Hematopoietic multipotent progenitor cell treated with erythropoietin and hydrocortisone succinate and interleukin-3 and kit ligand, for 17 days (in vitro differentiated cells): ENCODE results near the gene SNX5.

Source experiments
- DNase-seq: peaks from one replicate; pipeline ENCODE4 v3.0.0-alpha.2; 2015; ENCODE audit warnings: low spot score

SNX5 gene

GRCh38 chr20:17916433-17916891, 52.1 kb downstream of the SNX5 start:
- no peak for DNase-seq

GRCh38 chr20:17914957-17915356, 53.6 kb downstream of the SNX5 start:
- no peak for DNase-seq

GRCh38 chr20:17912916-17913315, 55.7 kb downstream of the SNX5 start:
- DNase-seq: no peak

GRCh38 chr20:17911927-17912326, 56.7 kb downstream of the SNX5 start:
- no peak for DNase-seq

DNA sequence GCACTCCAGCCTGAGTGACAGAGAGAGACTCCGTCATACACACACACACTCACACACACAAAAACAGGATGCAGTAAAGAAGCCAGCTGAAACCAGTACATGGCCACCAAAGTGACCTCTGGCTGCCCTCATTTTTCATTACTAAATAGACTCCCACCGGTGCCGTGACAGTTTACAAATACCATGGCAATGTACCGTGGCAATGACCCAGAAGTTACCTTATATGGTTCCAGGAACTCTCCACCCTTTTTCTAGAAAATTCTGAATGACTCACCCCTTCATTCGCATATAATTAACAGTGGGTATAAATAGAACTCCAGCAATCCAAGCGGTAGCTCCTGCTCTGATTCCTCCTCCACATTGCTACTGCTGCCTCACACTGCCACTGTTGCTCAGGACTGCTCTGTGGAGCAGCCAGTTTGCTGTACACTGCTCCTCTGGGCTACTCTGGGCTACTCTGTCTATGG, 57.7 kb downstream of the SNX5 start:
- no peak for DNase-seq

- DNase-seq: no peak
Observed at GRCh38 chr20:17909869-17910321, 58.7 kb downstream of the SNX5 start.

DNA sequence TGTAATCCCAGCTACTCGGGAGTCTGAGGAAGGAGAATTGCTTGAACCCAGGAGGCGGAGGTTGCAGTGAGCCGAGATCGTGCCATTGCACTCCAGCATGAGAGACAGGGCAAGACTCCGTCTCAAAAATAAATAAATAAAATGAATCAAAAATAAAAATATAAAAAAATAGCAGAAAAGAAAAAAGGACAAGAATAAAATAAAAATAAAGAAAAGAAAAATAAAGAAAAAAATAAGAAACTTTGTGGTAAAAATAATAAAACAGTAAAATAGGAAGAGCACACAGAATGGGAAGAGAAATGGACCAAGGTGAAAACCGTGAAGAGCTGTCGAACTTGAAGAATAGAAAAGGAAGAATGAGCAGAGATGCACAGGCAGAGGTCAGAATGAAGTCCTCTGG, 63.0 kb downstream of the SNX5 start:
- no peak for DNase-seq

GRCh38 chr20:17904027-17904426, 64.6 kb downstream of the SNX5 start:
- DNase-seq: no peak

DNA sequence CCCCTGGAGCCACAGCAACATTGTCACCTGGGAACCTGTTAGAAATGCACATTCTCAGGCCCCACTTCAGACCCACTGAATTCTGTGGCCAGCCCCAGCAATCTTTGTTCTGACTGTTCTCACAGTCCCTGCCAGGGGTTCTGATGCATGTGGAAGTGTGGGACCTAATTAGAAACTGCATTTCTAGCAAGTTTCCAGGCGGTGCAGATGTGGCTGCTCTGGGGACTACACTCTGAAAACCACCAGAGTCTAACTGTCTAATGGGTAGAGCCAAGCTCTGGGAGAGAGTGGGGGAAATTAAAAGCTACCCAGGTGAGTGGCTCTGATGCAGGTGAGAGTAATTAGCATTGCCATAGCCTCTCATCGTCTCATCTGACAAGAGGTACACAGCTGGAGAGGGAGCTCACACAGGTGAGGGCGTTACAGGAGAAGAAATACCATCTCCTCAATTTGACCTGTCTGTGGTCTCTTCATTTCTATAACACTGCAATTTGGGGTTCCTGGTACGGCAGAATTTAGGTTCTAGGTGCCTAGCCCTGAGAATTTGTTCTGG, 66.0 kb downstream of the SNX5 start:
- no peak for DNase-seq

- DNase-seq: no peak
Observed at GRCh38 chr20:17901971-17902370, 66.6 kb downstream of the SNX5 start.

- peak; percentile 62 for DNase-seq
Observed at GRCh38 chr20:17898548-17898994, 70.0 kb downstream of the SNX5 start.

DNA sequence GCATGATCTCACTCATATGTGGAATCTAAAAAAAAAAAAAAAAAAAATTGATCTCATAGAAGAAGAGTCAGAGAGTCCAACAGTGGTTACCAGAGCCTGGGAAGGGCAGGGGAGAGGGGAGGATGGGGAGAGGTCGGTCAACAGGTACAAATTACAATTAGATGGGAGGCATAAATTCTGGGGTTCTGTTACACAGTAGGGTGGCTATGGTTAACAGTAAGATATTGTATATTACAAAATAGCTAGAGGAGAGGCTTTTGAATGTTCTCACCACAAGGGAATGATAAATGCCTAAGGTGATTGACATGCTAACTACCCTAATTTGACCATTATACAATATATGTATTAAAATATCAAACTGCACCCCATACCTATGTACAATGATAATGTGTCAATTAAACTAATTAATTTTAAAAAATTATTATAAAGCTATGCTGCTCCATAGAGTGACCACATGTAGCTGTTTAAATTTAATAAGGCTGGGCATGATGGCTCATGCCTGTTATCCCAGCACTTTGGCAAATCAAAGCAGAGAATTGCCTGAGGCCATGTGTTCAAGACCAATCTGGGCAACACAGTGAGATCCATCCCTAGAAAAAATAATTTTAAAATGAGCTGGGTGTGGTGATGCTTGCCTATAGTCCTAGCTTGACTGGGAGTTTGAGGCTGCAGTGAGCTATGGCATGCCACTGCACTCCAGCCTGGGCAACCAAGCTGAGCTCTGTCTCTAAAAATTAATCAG, 70.9 kb downstream of the SNX5 start:
- DNase-seq: no peak

DNA sequence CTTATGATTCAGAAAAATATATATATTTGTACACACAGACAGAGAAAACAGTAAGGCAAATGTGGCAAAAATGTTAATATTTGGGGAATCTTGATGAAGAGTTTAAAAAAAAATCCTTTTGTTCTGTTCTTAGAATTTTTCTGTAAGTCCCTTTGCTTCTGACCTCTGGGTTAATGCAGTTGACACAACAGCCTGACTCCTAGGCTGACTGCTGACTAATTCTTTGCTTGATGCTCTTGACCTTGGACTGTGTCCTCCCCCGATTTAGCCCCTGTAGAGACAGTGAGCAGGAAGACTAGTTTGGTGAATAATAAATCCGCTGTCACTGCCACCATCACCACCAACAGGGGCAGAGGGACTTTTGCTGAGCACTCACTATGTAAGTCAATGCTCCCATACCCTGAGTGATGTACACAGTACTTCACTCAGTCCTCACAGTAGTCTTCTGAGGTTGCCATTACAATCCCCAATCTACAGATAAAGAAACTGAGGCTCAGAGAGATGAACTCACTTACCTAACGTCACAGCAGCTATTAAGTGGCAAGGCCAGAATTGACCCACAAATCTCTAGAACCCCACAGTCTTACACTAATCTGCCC, 71.7 kb downstream of the SNX5 start:
- no peak for DNase-seq

GRCh38 chr20:17896193-17896723, 72.3 kb downstream of the SNX5 start:
- DNase-seq: no peak

GRCh38 chr20:17895641-17896171, 72.9 kb downstream of the SNX5 start:
- DNase-seq: no peak

GRCh38 chr20:17893445-17893844, 75.1 kb downstream of the SNX5 start:
- DNase-seq: no peak

- DNase-seq: no peak
Observed at GRCh38 chr20:17892189-17892938, 76.2 kb downstream of the SNX5 start.
